A549 (cell line): ENCODE data around the gene OR2AE1. TPM values are rescaled to one million over a fixed set of nuclear protein-coding genes. Genes with fewer than 3 reads are reported as not detected.
A peak's percentile ranks its signal among the peaks of the same experiment; 100 is the strongest.

Experiments
- CBX2 ChIP-seq: fragments of 200-600 bp; sonication (generic); IDR thresholded peaks from 2 replicates; pipeline ENCODE4 v1.6.1; 2016; ENCODE audit warnings: low read depth, mild to moderate bottlenecking, borderline replicate concordance
- CBX8 ChIP-seq: fragments of 200-600 bp; sonication (generic); IDR thresholded peaks from 2 replicates; pipeline ENCODE4 v1.6.1; 2016
- CHD2 ChIP-seq: fragments of 150-350 bp; IDR thresholded peaks from 2 replicates; pipeline ENCODE4 v1.6.1; 2014; ENCODE audit warnings: low read length; ENCODE audit not compliant: partially characterized antibody
- EHMT2 ChIP-seq: fragments of 200-600 bp; sonication (generic); IDR thresholded peaks from 2 replicates; pipeline ENCODE4 v1.6.1; 2016; ENCODE audit warnings: antibody characterized with exemption, low read depth, mild to moderate bottlenecking, moderate library complexity
- EP300 ChIP-seq, 2 experiments: fragments of >200 bp; sonication (Bioruptor Twin); formaldehyde crosslinking; IDR thresholded peaks; 2 replicates in 1 of 2; 3 replicates in 1 of 2; pipeline ENCODE4 v1.6.1; 2016 to 2017
- ESRRA ChIP-seq: fragments of 150-350 bp; IDR thresholded peaks from 2 replicates; pipeline ENCODE4 v1.6.1; 2014; ENCODE audit warnings: mild to moderate bottlenecking, low read length, borderline replicate concordance
- FOSB ChIP-seq: fragments of 250-450 bp; sonication (Bioruptor Pico); IDR thresholded peaks from 2 replicates; pipeline ENCODE4 v1.5.0; 2020; ENCODE audit warnings: mild to moderate bottlenecking, moderate library complexity
- HES2 ChIP-seq: fragments of >200 bp; sonication (Bioruptor Twin); formaldehyde crosslinking; IDR thresholded peaks from 2 replicates; pipeline ENCODE4 v1.6.1; 2016
- HOXA7 ChIP-seq: fragments of 250-450 bp; sonication (Bioruptor Pico); IDR thresholded peaks from 2 replicates; pipeline ENCODE4 v1.5.0; 2020; ENCODE audit warnings: mild to moderate bottlenecking, moderate library complexity
- HOXB13 ChIP-seq: fragments of 250-450 bp; sonication (Bioruptor Pico); IDR thresholded peaks from 2 replicates; pipeline ENCODE4 v1.5.0; 2020; ENCODE audit warnings: low read depth, mild to moderate bottlenecking, moderate library complexity
- HOXB5 ChIP-seq: fragments of 250-450 bp; sonication (Bioruptor Pico); IDR thresholded peaks from 2 replicates; pipeline ENCODE4 v1.5.0; 2020; ENCODE audit warnings: mild to moderate bottlenecking, moderate library complexity
- JUN ChIP-seq, 2 experiments: fragments of >200 bp; sonication (Bioruptor Twin); formaldehyde crosslinking; IDR thresholded peaks; 2 replicates in 1 of 2; 3 replicates in 1 of 2; pipeline ENCODE4 v1.6.1; 2016 to 2017
- MAZ ChIP-seq: fragments of 150-350 bp; IDR thresholded peaks from 2 replicates; pipeline ENCODE4 v1.6.1; 2014; ENCODE audit warnings: antibody characterized with exemption, low read depth, low read length, borderline replicate concordance
- MYC ChIP-seq: IDR thresholded peaks from 2 replicates; pipeline ENCODE4 v1.6.1; 2012; ENCODE audit warnings: mild to moderate bottlenecking, inconsistent platforms, low read length, improper control_type of control experiment, borderline replicate concordance
- REST ChIP-seq: fragments of 200-600 bp; sonication (generic); IDR thresholded peaks from 2 replicates; pipeline ENCODE4 v1.6.1; 2016; ENCODE audit warnings: antibody characterized with exemption, mild to moderate bottlenecking, moderate library complexity
- TFCP2L1 ChIP-seq: fragments of 250-450 bp; sonication (Bioruptor Pico); IDR thresholded peaks from 2 replicates; pipeline ENCODE4 v1.5.0; 2021; ENCODE audit warnings: mild to moderate bottlenecking
- TP53 ChIP-seq: fragments of 250-450 bp; sonication (Bioruptor Pico); IDR thresholded peaks from 2 replicates; pipeline ENCODE4 v1.5.0; 2021; ENCODE audit warnings: mild to moderate bottlenecking, moderate library complexity
- ZC3H11A ChIP-seq: fragments of 450-650 bp; IDR thresholded peaks from 2 replicates; pipeline ENCODE4 v1.6.1; 2014; ENCODE audit warnings: antibody characterized with exemption, mild to moderate bottlenecking
- ZFP36 ChIP-seq: fragments of 450-650 bp; IDR thresholded peaks from 2 replicates; pipeline ENCODE4 v1.6.1; 2014; ENCODE audit warnings: borderline replicate concordance; ENCODE audit not compliant: partially characterized antibody
- ZNF302 ChIP-seq: fragments of 250-450 bp; sonication (Bioruptor Pico); IDR thresholded peaks from 2 replicates; pipeline ENCODE4 v1.9.0; 2021; ENCODE audit warnings: inconsistent platforms, mild to moderate bottlenecking, moderate library complexity
- ZSCAN20 ChIP-seq: fragments of 250-450 bp; sonication (Bioruptor Pico); IDR thresholded peaks from 2 replicates; pipeline ENCODE4 v1.8.0; 2022; ENCODE audit warnings: mild to moderate bottlenecking, moderate library complexity
- polyA plus RNA-seq, 4 experiments: library from polyadenylated mRNA; depleted of rRNA in 3 of 4; stranded (reverse); fragments of >200 nt; fragmentation: RNase III in 1 of 4; extraction: RNeasy Plus Mini Kit Qiagen cat#74134 plus additional on column Dnase treatment in 1 of 4; gene quantifications; 2 replicates in 3 of 4; 3 replicates in 1 of 4; pipeline ENCODE4 v1.2.3, GENCODE V29; 2011 to 2017
- TF ChIP-seq, protein P1 (sequence below): fragments of 450-650 bp; IDR thresholded peaks from 2 replicates; pipeline ENCODE4 v1.6.1; 2014; ENCODE audit warnings: antibody characterized with exemption
- TF ChIP-seq, protein P2 (sequence below): IDR thresholded peaks from 2 replicates; pipeline ENCODE4 v1.6.1; 2012
- TF ChIP-seq, protein P3 (sequence below): fragments of 250-450 bp; sonication (Bioruptor Pico); IDR thresholded peaks from 2 replicates; pipeline ENCODE4 v1.5.0; 2021; ENCODE audit warnings: mild to moderate bottlenecking, moderate library complexity, borderline replicate concordance
- TF ChIP-seq, protein P4 (sequence below): fragments of 150-350 bp; IDR thresholded peaks from 2 replicates; pipeline ENCODE4 v1.6.1; 2014; ENCODE audit warnings: low read depth, mild to moderate bottlenecking, low read length
- TF ChIP-seq, protein P5 (sequence below): IDR thresholded peaks from 2 replicates; pipeline ENCODE4 v1.6.1; 2012
- TF ChIP-seq, protein P6 (sequence below): fragments of 250-450 bp; sonication (Bioruptor Pico); IDR thresholded peaks from 2 replicates; pipeline ENCODE4 v1.5.0; 2020; ENCODE audit warnings: low read depth, mild to moderate bottlenecking, moderate library complexity

Gene OR2AE1
- polyA plus RNA-seq, 2 of the 4 experiments (the other 2 are of a cell fraction): 0.09 TPM; not detected in 1

DNA sequence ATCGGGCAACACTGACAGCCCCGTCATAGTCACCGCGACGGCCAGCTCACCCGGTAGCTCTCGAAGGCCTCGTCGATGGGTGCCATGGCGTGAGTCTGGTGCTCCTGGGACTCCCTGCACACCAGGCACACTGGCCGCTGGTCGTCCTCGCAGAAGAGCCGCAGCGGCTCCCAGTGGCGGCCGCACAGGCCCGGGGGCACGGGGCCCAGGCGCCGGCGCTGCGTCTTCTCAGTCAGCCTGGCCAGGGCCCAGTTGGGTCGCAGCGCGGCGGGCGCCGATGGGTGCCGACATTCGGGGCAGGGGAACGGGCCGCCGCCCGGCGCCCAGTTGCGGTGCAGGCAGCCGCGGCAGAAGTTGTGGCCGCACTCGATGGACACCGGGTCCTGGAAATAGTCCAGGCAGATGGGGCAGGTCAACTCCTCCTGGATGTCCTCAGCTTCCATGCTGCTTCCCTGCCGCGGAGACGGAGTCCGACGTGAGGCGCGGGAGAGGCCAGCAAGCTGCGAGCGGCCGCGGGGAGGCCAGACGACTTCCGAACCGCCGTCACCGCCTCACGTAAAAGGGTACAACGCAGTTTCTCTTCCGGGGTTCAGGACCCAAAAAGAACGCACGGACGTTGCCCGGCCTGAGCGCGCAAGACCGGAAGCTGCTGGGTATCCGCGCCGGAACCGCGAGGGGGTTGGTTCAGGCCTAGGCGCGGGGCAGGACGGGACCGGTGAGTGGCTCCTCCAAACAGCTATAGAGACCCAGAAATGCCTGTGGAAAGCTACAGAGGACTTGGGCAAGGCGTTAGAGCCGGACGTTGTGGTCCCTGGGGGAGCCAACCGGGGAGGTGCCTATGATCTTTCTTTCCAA lies 42.4 kb upstream of the OR2AE1 start, which contains the start of gene TRIM4 (continued):
- TF ChIP-seq, protein P1, sequence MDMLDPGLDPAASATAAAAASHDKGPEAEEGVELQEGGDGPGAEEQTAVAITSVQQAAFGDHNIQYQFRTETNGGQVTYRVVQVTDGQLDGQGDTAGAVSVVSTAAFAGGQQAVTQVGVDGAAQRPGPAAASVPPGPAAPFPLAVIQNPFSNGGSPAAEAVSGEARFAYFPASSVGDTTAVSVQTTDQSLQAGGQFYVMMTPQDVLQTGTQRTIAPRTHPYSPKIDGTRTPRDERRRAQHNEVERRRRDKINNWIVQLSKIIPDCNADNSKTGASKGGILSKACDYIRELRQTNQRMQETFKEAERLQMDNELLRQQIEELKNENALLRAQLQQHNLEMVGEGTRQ: no peak
- TF ChIP-seq CHD2: no peak
- TF ChIP-seq JUN (IDR thresholded peaks at IDR 0.05): peak; percentile 78 to 91
- TF ChIP-seq HES2: no peak
- no peak for TF ChIP-seq FOSB (CRISPR knock-in tag)
- TF ChIP-seq, protein P2, sequence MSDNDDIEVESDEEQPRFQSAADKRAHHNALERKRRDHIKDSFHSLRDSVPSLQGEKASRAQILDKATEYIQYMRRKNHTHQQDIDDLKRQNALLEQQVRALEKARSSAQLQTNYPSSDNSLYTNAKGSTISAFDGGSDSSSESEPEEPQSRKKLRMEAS: peak; percentile 85
- no peak for TF ChIP-seq TP53 (CRISPR knock-in tag)
- TF ChIP-seq, protein P3, sequence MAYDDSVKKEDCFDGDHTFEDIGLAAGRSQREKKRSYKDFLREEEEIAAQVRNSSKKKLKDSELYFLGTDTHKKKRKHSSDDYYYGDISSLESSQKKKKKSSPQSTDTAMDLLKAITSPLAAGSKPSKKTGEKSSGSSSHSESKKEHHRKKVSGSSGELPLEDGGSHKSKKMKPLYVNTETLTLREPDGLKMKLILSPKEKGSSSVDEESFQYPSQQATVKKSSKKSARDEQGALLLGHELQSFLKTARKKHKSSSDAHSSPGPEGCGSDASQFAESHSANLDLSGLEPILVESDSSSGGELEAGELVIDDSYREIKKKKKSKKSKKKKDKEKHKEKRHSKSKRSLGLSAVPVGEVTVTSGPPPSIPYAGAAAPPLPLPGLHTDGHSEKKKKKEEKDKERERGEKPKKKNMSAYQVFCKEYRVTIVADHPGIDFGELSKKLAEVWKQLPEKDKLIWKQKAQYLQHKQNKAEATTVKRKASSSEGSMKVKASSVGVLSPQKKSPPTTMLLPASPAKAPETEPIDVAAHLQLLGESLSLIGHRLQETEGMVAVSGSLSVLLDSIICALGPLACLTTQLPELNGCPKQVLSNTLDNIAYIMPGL (CRISPR knock-in tag): no peak; the same call in 1 of the 2 replicates
- no peak for TF ChIP-seq REST
- no peak for TF ChIP-seq CBX8
- TF ChIP-seq ESRRA: no peak
- no peak for TF ChIP-seq ZSCAN20 (CRISPR knock-in tag)
- no peak for TF ChIP-seq HOXB5 (CRISPR knock-in tag)
- TF ChIP-seq, protein P4, sequence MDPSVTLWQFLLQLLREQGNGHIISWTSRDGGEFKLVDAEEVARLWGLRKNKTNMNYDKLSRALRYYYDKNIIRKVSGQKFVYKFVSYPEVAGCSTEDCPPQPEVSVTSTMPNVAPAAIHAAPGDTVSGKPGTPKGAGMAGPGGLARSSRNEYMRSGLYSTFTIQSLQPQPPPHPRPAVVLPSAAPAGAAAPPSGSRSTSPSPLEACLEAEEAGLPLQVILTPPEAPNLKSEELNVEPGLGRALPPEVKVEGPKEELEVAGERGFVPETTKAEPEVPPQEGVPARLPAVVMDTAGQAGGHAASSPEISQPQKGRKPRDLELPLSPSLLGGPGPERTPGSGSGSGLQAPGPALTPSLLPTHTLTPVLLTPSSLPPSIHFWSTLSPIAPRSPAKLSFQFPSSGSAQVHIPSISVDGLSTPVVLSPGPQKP: no peak
- no peak for TF ChIP-seq EHMT2
- no peak for TF ChIP-seq HOXB13 (CRISPR knock-in tag)
- TF ChIP-seq ZFP36: no peak
- no peak for TF ChIP-seq HOXA7
- TF ChIP-seq EP300 (IDR thresholded peaks at IDR 0.05): no peak
- TF ChIP-seq, protein P5, sequence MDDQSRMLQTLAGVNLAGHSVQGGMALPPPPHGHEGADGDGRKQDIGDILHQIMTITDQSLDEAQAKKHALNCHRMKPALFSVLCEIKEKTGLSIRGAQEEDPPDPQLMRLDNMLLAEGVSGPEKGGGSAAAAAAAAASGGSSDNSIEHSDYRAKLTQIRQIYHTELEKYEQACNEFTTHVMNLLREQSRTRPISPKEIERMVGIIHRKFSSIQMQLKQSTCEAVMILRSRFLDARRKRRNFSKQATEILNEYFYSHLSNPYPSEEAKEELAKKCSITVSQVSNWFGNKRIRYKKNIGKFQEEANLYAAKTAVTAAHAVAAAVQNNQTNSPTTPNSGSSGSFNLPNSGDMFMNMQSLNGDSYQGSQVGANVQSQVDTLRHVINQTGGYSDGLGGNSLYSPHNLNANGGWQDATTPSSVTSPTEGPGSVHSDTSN: no peak
- 0 out of 2 replicates have a peak, but pooled peaks have one; percentile 15 for TF ChIP-seq MYC
- TF ChIP-seq ZC3H11A: no peak
- no peak for TF ChIP-seq MAZ
- TF ChIP-seq CBX2: no peak
- TF ChIP-seq TFCP2L1 (CRISPR knock-in tag): no peak
- TF ChIP-seq, protein P6, sequence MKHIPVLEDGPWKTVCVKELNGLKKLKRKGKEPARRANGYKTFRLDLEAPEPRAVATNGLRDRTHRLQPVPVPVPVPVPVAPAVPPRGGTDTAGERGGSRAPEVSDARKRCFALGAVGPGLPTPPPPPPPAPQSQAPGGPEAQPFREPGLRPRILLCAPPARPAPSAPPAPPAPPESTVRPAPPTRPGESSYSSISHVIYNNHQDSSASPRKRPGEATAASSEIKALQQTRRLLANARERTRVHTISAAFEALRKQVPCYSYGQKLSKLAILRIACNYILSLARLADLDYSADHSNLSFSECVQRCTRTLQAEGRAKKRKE: no peak
- no peak for TF ChIP-seq ZNF302 (CRISPR knock-in tag)
